IMR-90 (cell line): ENCODE data around the gene ARMC3. TPM values are rescaled to one million over a fixed set of nuclear protein-coding genes. Genes with fewer than 3 reads are reported as not detected.

Experiments used
- ATAC-seq: fragments of 200-7000 bp; cut with Tn5 transposase; 2 replicates; pipeline ENCODE4 v1.9.1; 2020; ENCODE audit warnings: low read depth, mild to moderate bottlenecking, moderate library complexity
- BruUV-seq: library from RNA; stranded (reverse); fragments of 400-500 nt; replicated peaks from 2 replicates; lab custom pipeline; 2021; lab: Mats Ljungman, UMichigan
- CTCF ChIA-PET: fragments of 300-600 bp; formaldehyde crosslinking; extraction: SDS; loops from one replicate; lab custom pipeline; 2021; ENCODE audit warnings: antibody characterized with exemption; lab: Yijun Ruan, JAX
- POLR2A ChIA-PET: fragments of 300-600 bp; sonication (Branson Sonifier 250); formaldehyde crosslinking; loops from one replicate; lab custom pipeline; 2022; ENCODE audit warnings: antibody characterized with exemption; ENCODE audit not compliant: unreplicated experiment; lab: Charles Lee
- DNase-seq: peaks from one replicate; pipeline ENCODE4 v3.0.0; 2013
- H2AFZ ChIP-seq: replicated peaks from 2 replicates; pipeline ENCODE3; 2013; ENCODE audit warnings: low read length, mild to moderate bottlenecking; ENCODE audit not compliant: poor library complexity
- H2AK5ac ChIP-seq: 2 replicates; pipeline ENCODE4 v1.6.1; 2013; ENCODE audit warnings: low read depth, low read length, inconsistent platforms
- H2AK9ac ChIP-seq: replicated peaks from 2 replicates; pipeline ENCODE3; 2013; ENCODE audit warnings: mild to moderate bottlenecking, low read depth, low read length, moderate library complexity; ENCODE audit not compliant: poor library complexity
- H2BK120ac ChIP-seq: 2 replicates; pipeline ENCODE4 v1.6.1; 2013; ENCODE audit warnings: low read depth, low read length, inconsistent platforms
- H2BK15ac ChIP-seq: 3 replicates; pipeline ENCODE4 v1.6.1; 2013; ENCODE audit warnings: low read depth, low read length, inconsistent platforms
- H2BK20ac ChIP-seq: 2 replicates; pipeline ENCODE4 v1.6.1; 2013; ENCODE audit warnings: low read depth, mild to moderate bottlenecking, inconsistent platforms, low read length, moderate library complexity
- H2BK5ac ChIP-seq: 2 replicates; pipeline ENCODE4 v1.6.1; 2013; ENCODE audit warnings: mild to moderate bottlenecking, low read depth, low read length, inconsistent platforms; ENCODE audit not compliant: poor library complexity, severe bottlenecking
- H3K14ac ChIP-seq: replicated peaks from 2 replicates; pipeline ENCODE4 v1.6.1; 2013; ENCODE audit warnings: low read depth, low read length, inconsistent platforms
- H3K18ac ChIP-seq: 2 replicates; pipeline ENCODE4 v1.6.1; 2013; ENCODE audit warnings: low read depth, low read length, control low read depth
- H3K23ac ChIP-seq: 2 replicates; pipeline ENCODE4 v1.6.1; 2013; ENCODE audit warnings: low read depth, low read length, inconsistent platforms
- H3K27ac ChIP-seq: 2 replicates; pipeline ENCODE4 v1.5.1; 2013; ENCODE audit warnings: mild to moderate bottlenecking, control low read depth, low read length; ENCODE audit not compliant: insufficient read depth
- H3K27me3 ChIP-seq: 2 replicates; pipeline ENCODE4 v1.6.1; 2013; ENCODE audit warnings: low read length; ENCODE audit not compliant: control insufficient read depth, insufficient read depth
- H3K36me3 ChIP-seq: 2 replicates; pipeline ENCODE4 v1.6.1; 2013; ENCODE audit warnings: low read length, mixed read lengths; ENCODE audit not compliant: control insufficient read depth, insufficient read depth
- H3K4ac ChIP-seq: 2 replicates; pipeline ENCODE4 v1.6.1; 2013; ENCODE audit warnings: low read depth, low read length, inconsistent platforms
- H3K4me1 ChIP-seq: 2 replicates; pipeline ENCODE4 v1.6.1; 2013; ENCODE audit warnings: low read length, mixed read lengths; ENCODE audit not compliant: control insufficient read depth, insufficient read depth
- H3K4me2 ChIP-seq: 2 replicates; pipeline ENCODE4 v1.6.1; 2013; ENCODE audit warnings: low read depth, mild to moderate bottlenecking, control low read depth, low read length, moderate library complexity
- H3K4me3 ChIP-seq: 2 replicates; pipeline ENCODE4 v1.5.1; 2013; ENCODE audit warnings: low read depth, mild to moderate bottlenecking, control low read depth, low read length, moderate library complexity; ENCODE audit not compliant: insufficient read depth
- H3K56ac ChIP-seq: 2 replicates; pipeline ENCODE4 v1.6.1; 2013; ENCODE audit warnings: low read length, inconsistent platforms; ENCODE audit not compliant: insufficient read depth; ENCODE audit errors: extremely low read depth
- H3K79me1 ChIP-seq, 2 experiments: 2 replicates each; pipeline ENCODE4 v1.6.1; 2013; ENCODE audit warnings: low read length in 2 of 2, inconsistent platforms in 1 of 2, low read depth in 1 of 2
- H3K9ac ChIP-seq: 2 replicates; pipeline ENCODE4 v1.6.1; 2013; ENCODE audit warnings: low read depth, low read length, control low read depth
- H3K9me1 ChIP-seq: 2 replicates; pipeline ENCODE4 v1.6.1; 2013; ENCODE audit warnings: low read length, inconsistent platforms; ENCODE audit not compliant: insufficient read depth
- H3K9me3 ChIP-seq: 2 replicates; pipeline ENCODE4 v1.6.1; 2013; ENCODE audit warnings: low read length; ENCODE audit not compliant: control insufficient read depth, insufficient read depth
- H4K20me1 ChIP-seq: 2 replicates; pipeline ENCODE4 v1.6.1; 2013; ENCODE audit warnings: low read length, inconsistent platforms; ENCODE audit not compliant: insufficient read depth
- H4K5ac ChIP-seq: 2 replicates; pipeline ENCODE4 v1.6.1; 2013; ENCODE audit warnings: mild to moderate bottlenecking, low read depth, low read length, control low read depth
- H4K8ac ChIP-seq, 2 experiments: 2 replicates each; pipeline ENCODE4 v1.6.1; 2013; ENCODE audit warnings: low read depth in 2 of 2, low read length in 2 of 2, control low read depth in 1 of 2, inconsistent platforms in 1 of 2
- H4K91ac ChIP-seq: 2 replicates; pipeline ENCODE4 v1.6.1; 2013; ENCODE audit warnings: low read depth, low read length, inconsistent platforms; ENCODE audit not compliant: insufficient read depth
- CEBPB ChIP-seq: IDR thresholded peaks from 2 replicates; pipeline ENCODE4 v1.6.1; 2012; ENCODE audit warnings: low read depth, low read length, improper control_type of control experiment
- ELK1 ChIP-seq: fragments of 150-350 bp; IDR thresholded peaks from 2 replicates; pipeline ENCODE4 v1.6.1; 2016; ENCODE audit warnings: low read depth, mild to moderate bottlenecking, low read length, moderate library complexity, borderline replicate concordance
- MAZ ChIP-seq: IDR thresholded peaks from 2 replicates; pipeline ENCODE4 v1.6.1; 2012; ENCODE audit warnings: low read depth, mild to moderate bottlenecking, low read length, improper control_type of control experiment, moderate library complexity, borderline replicate concordance
- NFE2L2 ChIP-seq: fragments of 150-350 bp; IDR thresholded peaks from 2 replicates; pipeline ENCODE4 v1.6.1; 2016; ENCODE audit warnings: low read depth, mild to moderate bottlenecking, low read length
- POLR2A ChIP-seq: IDR thresholded peaks from 2 replicates; pipeline ENCODE4 v1.6.1; 2012; ENCODE audit warnings: mild to moderate bottlenecking, low read depth, low read length
- RCOR1 ChIP-seq: IDR thresholded peaks from 2 replicates; pipeline ENCODE4 v1.6.1; 2012; ENCODE audit warnings: mild to moderate bottlenecking, low read length, improper control_type of control experiment; ENCODE audit not compliant: insufficient replicate concordance
- RFX5 ChIP-seq: IDR thresholded peaks from 2 replicates; pipeline ENCODE4 v1.8.0; 2012; ENCODE audit warnings: low read depth, mild to moderate bottlenecking, low read length, moderate library complexity
- SMC3 ChIP-seq: fragments of 150-350 bp; IDR thresholded peaks from 2 replicates; pipeline ENCODE4 v1.6.1; 2016; ENCODE audit warnings: low read depth, mild to moderate bottlenecking, antibody characterized with exemption, low read length, moderate library complexity
- WGBS, 2 experiments: methylation state at CpG; one replicate each; pipeline versions ENCODE4 v1.1.5 to v1.1.7; 2013; ENCODE audit warnings: missing lambda C conversion rate in 2 of 2; ENCODE audit not compliant: insufficient read length in 1 of 2; ENCODE audit errors: extremely low coverage in 2 of 2; 5-methylcytosine and 5-hydroxymethylcytosine counted together
- dilution Hi-C: fragments of 300-500 bp; cut with HindIII; formaldehyde crosslinking; loops from one replicate; pipeline ENCODE4 v1.14.3; 2018; ENCODE audit warnings: low sequenced_read_pairs; ENCODE audit not compliant: unreplicated experiment
- in situ Hi-C: fragments of 300-500 bp; cut with MboI; formaldehyde crosslinking; loops from 3 replicates; pipeline ENCODE4 v1.14.3; 2019; ENCODE audit warnings: low sequenced_read_pairs, inconsistent platforms, mixed read lengths
- intact Hi-C: fragments of 100-400 bp; cut with micrococcal nuclease; formaldehyde crosslinking; loops from 2 replicates; pipeline ENCODE4 v1.10.0; 2022
- polyA plus RNA-seq, 3 experiments: library from polyadenylated mRNA; depleted of rRNA; stranded (reverse); fragments of >200 nt; gene quantifications; 2 replicates each; pipeline ENCODE4 v1.2.3, GENCODE V29; 2012; ENCODE audit warnings: low replicate concordance in 1 of 3
- total RNA-seq: library from RNA; depleted of rRNA; stranded (reverse); fragments of >200 nt; gene quantifications from 2 replicates; pipeline ENCODE4 v1.2.3, GENCODE V29; 2012

Gene ARMC3
- total and polyA plus RNA-seq, 2 of the 4 experiments (the other 2 are of a cell fraction) = not detected

GRCh38 chr10:22927661-22928403, at the start of gene ARMC3 (continued):
- no peak for TF ChIP-seq SMC3

GRCh38 chr10:22891797-22892196, 36.1 kb upstream of the ARMC3 start:
- Histone ChIP-seq H3K56ac (no peak overlapping the region), H3K4me3 (no peak overlapping the region), H4K8ac (no peak overlapping the region), H4K5ac (no peak overlapping the region), H3K36me3 (no peaks in the 10 kb centered on the region), H3K79me1 (no peaks in the 10 kb centered on the region), H2AK5ac (no peak overlapping the region), H3K4me1 (no peaks in the 10 kb centered on the region), H3K14ac (no peak overlapping the region), H2BK5ac (no peak overlapping the region), H4K91ac (no peak overlapping the region), H3K27me3 (0 out of 2 replicates have a peak, but pooled peaks cover 1% of the 10 kb centered on the region), H3K18ac (no peak overlapping the region), H3K4ac (no peak overlapping the region), H4K20me1 (no peaks in the 10 kb centered on the region), H2AFZ (no peak overlapping the region), H3K23ac (no peak overlapping the region), H2AK9ac (no peak overlapping the region), H2BK120ac (no peak overlapping the region), H3K4me2 (no peak overlapping the region), H2BK20ac (no peak overlapping the region), H3K9me3 (no peaks in the 10 kb centered on the region), H3K9me1 (no peaks in the 10 kb centered on the region), H3K9ac (no peak overlapping the region), H3K27ac (no peak overlapping the region), H2BK15ac (no peak overlapping the region)
- ATAC-seq (no peak), DNase-seq (no peak)
- TF ChIP-seq MAZ (no peak), NFE2L2 (no peak), RFX5 (no peak), CEBPB (no peak), RCOR1 (no peak), ELK1 (no peak), SMC3 (no peak), POLR2A (no peak)
- intact Hi-C loops = no loop called here
- in situ Hi-C loops = no loop called here
- CTCF ChIA-PET = no interaction called here
- BruUV-seq = no TSS peak
- WGBS, 2 experiments = no CpG with 5 or more reads among the region's 2 CpGs
- dilution Hi-C loops = no loop called here
- POLR2A ChIA-PET = no interaction called here
